Endothelial cell of umbilical vein (primary cell): ENCODE results near the gene ZER1. TPM values are rescaled to one million over a fixed set of nuclear protein-coding genes. Genes with fewer than 3 reads are reported as not detected.
A peak's percentile ranks its signal among the peaks of the same experiment; 100 is the strongest.
"Not testable (repeated sequence)": the region's sequence is repeated elsewhere in the genome, so short reads cannot be mapped to it uniquely, and the experiment has no call there.

Source experiments
- BruUV-seq: library from RNA; stranded (reverse); fragments of 400-500 nt; replicated peaks from 2 replicates; lab custom pipeline; 2021; lab: Mats Ljungman, UMichigan
- CTCF ChIA-PET: fragments of 300-600, 350-600 bp; sonication (Branson Sonifier 250); formaldehyde crosslinking; loops from one replicate; lab custom pipeline; 2021; ENCODE audit warnings: antibody characterized with exemption, inconsistent platforms; lab: Charles Lee
- POLR2A ChIA-PET: fragments of 300-600, 350-600 bp; sonication (Branson Sonifier 250); formaldehyde crosslinking; loops from one replicate; lab custom pipeline; 2021; ENCODE audit warnings: antibody characterized with exemption, inconsistent platforms; lab: Charles Lee
- DNase-seq: peaks from one replicate; pipeline ENCODE4 v3.0.0-alpha.2; 2011; ENCODE audit warnings: low read depth, low spot score
- FAIRE-seq: peaks from 2 replicates; lab custom pipeline; 2011; peaks lifted over from hg19 to GRCh38; lab: Jason Lieb, UNC
- H2AFZ ChIP-seq: 2 replicates; pipeline ENCODE4 v1.6.0; 2012; ENCODE audit warnings: low read depth, low read length, control low read depth, inconsistent platforms
- H3K27ac ChIP-seq: 2 replicates; pipeline ENCODE4 v1.5.1; 2011; ENCODE audit warnings: low read depth, mild to moderate bottlenecking, control low read depth, low read length, moderate library complexity; ENCODE audit not compliant: insufficient read depth
- H3K27me3 ChIP-seq, 2 experiments: 2 replicates each; pipeline versions ENCODE4 v1.6.0 to v1.6.1; 2011; ENCODE audit warnings: low read length in 2 of 2, mixed read lengths in 1 of 2; ENCODE audit not compliant: control insufficient read depth in 2 of 2, insufficient read depth in 2 of 2
- H3K36me3 ChIP-seq, 2 experiments: 2 replicates in 1 of 2; 3 replicates in 1 of 2; pipeline ENCODE4 v1.5.1; 2011; ENCODE audit warnings: low read length in 2 of 2, mild to moderate bottlenecking in 1 of 2, moderate library complexity in 1 of 2; ENCODE audit not compliant: control insufficient read depth in 2 of 2, insufficient read depth in 2 of 2; ENCODE audit errors: extremely low read depth in 1 of 2
- H3K4me1 ChIP-seq: 3 replicates; pipeline ENCODE4 v1.5.1; 2011; ENCODE audit warnings: mild to moderate bottlenecking, low read length; ENCODE audit not compliant: control insufficient read depth, insufficient read depth; ENCODE audit errors: extremely low read depth
- H3K4me2 ChIP-seq: 2 replicates; pipeline ENCODE4 v1.6.1; 2011; ENCODE audit warnings: low read length, control low read depth, mixed read lengths; ENCODE audit not compliant: insufficient read depth
- H3K4me3 ChIP-seq, 3 experiments: fragments of 200-600 bp in 1 of 3; sonication (generic), shearing (Covaris generic) in 1 of 3; replicated peaks in 1 of 3; 2 replicates each; pipeline ENCODE4 v1.5.1; 2011 to 2016; ENCODE audit warnings: control low read depth in 3 of 3, low read length in 3 of 3, mild to moderate bottlenecking in 2 of 3, inconsistent platforms in 1 of 3, low read depth in 1 of 3, moderate library complexity in 1 of 3; ENCODE audit not compliant: insufficient read depth in 1 of 3
- H3K79me2 ChIP-seq: 2 replicates; pipeline ENCODE4 v1.6.0; 2012; ENCODE audit warnings: low read length, inconsistent platforms; ENCODE audit not compliant: control insufficient read depth, insufficient read depth
- H3K9ac ChIP-seq: replicated peaks from 2 replicates; pipeline ENCODE3; 2011; ENCODE audit warnings: low read length, control low read depth; ENCODE audit not compliant: insufficient read depth; ENCODE audit errors: extremely low read depth
- H3K9me1 ChIP-seq: replicated peaks from 3 replicates; pipeline ENCODE4 v1.6.0; 2011; ENCODE audit warnings: mild to moderate bottlenecking, low read length; ENCODE audit not compliant: control insufficient read depth, insufficient read depth; ENCODE audit errors: extremely low read depth
- H3K9me3 ChIP-seq: replicated peaks from 2 replicates; pipeline ENCODE4 v1.5.1; 2012; ENCODE audit warnings: low read length, inconsistent platforms; ENCODE audit not compliant: control insufficient read depth, insufficient read depth
- H4K20me1 ChIP-seq: replicated peaks from 2 replicates; pipeline ENCODE3; 2011; ENCODE audit warnings: mild to moderate bottlenecking, low read length; ENCODE audit not compliant: control insufficient read depth, insufficient read depth; ENCODE audit errors: extremely low read depth
- CTCF ChIP-seq, 2 donors: IDR thresholded peaks; 1 replicate in 1 of 2; 2 replicates in 1 of 2; pipeline ENCODE4 v1.5.1; 2011; ENCODE audit warnings: low read length in 2 of 2, mild to moderate bottlenecking in 2 of 2, moderate library complexity in 2 of 2, control low read depth in 1 of 2, inconsistent platforms in 1 of 2, low read depth in 1 of 2; ENCODE audit not compliant: insufficient read depth in 1 of 2; ENCODE audit errors: extremely low read depth in 1 of 2
- EZH2 ChIP-seq: IDR thresholded peaks from 2 replicates; pipeline ENCODE4 v1.6.1; 2012; ENCODE audit warnings: borderline replicate concordance, low read depth, mild to moderate bottlenecking, moderate library complexity, low read length, inconsistent platforms; ENCODE audit not compliant: severe bottlenecking
- FOS ChIP-seq: IDR thresholded peaks from 2 replicates; pipeline ENCODE4 v1.6.1; 2011; ENCODE audit warnings: mild to moderate bottlenecking, low read length, moderate library complexity, borderline replicate concordance; ENCODE audit not compliant: insufficient read depth
- GATA2 ChIP-seq: IDR thresholded peaks from 2 replicates; pipeline ENCODE4 v1.7.0; 2011; ENCODE audit warnings: low read depth, mild to moderate bottlenecking, moderate library complexity, mixed read lengths, low read length; ENCODE audit not compliant: insufficient read length, insufficient read depth
- JUN ChIP-seq: IDR thresholded peaks from 2 replicates; pipeline ENCODE4 v1.6.1; 2011; ENCODE audit warnings: borderline replicate concordance, low read depth; ENCODE audit not compliant: insufficient read length, insufficient read depth
- MAX ChIP-seq: IDR thresholded peaks from 2 replicates; pipeline ENCODE4 v1.6.1; 2011; ENCODE audit not compliant: insufficient read depth, insufficient read length
- MYC ChIP-seq: IDR thresholded peaks from one replicate; pipeline ENCODE4 v1.6.1; 2011; ENCODE audit warnings: mild to moderate bottlenecking, low read depth, low read length
- POLR2A ChIP-seq: IDR thresholded peaks from 2 replicates; pipeline ENCODE4 v1.6.1; 2012; ENCODE audit warnings: low read depth, mild to moderate bottlenecking, control low read depth, low read length
- POLR2AphosphoS5 ChIP-seq: IDR thresholded peaks from 2 replicates; pipeline ENCODE4 v1.6.1; 2012; ENCODE audit warnings: low read depth, mild to moderate bottlenecking, control low read depth, low read length, moderate library complexity; ENCODE audit not compliant: insufficient read depth
- dilution Hi-C: fragments of 300-500 bp; cut with MboI; formaldehyde crosslinking; loops from one replicate; pipeline ENCODE4 v1.15.0; 2019; ENCODE audit warnings: low sequenced_read_pairs; ENCODE audit not compliant: extremely low pct_ligation_motif_present
- intact Hi-C: fragments of 100-400 bp; cut with micrococcal nuclease; formaldehyde crosslinking; loops from one replicate; pipeline ENCODE4 v1.10.0; 2022
- polyA plus RNA-seq, 4 experiments: library from polyadenylated mRNA; depleted of rRNA in 3 of 4; stranded (reverse) in 3 of 4; unstranded in 1 of 4; fragments of >200 nt; gene quantifications; 2 replicates each; pipeline versions ENCODE4 v1.2.1 to v1.2.3, GENCODE V29; 2011 to 2012; ENCODE audit warnings: missing spikeins in 1 of 4
- total RNA-seq: library from RNA; stranded (reverse); gene quantifications from 2 replicates; pipeline ENCODE4 v1.2.3, GENCODE V29; 2021

ZER1 gene
- total and polyA plus RNA-seq, 2 donors (not counting 3 experiments of a cell fraction or from before 2014, with no cell fraction given) = 23.0 to 29.9 TPM

DNA sequence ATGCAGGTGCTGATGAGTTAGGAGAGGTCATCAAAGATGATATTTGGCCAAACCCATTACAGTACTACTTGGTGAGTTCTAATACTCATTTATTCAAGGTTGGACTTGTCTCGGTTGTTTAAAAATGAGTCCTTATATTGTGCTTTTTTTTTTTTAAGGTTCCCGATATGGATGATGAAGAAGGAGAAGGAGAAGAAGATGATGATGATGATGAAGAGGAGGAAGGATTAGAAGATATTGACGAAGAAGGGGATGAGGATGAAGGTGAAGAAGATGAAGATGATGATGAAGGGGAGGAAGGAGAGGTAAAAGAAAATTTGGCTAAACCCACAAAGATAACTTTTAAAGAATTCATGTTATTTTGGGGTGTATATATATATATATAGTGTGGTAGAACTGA is 78.0 kb downstream of the ZER1 start:
- H3K27ac ChIP-seq, H3K27me3 ChIP-seq, dilution Hi-C loops, H2AFZ ChIP-seq, H4K20me1 ChIP-seq, H3K9ac ChIP-seq, intact Hi-C loops, POLR2A ChIA-PET, FAIRE-seq, BruUV-seq, DNase-seq, H3K4me1 ChIP-seq, H3K4me3 ChIP-seq, H3K9me3 ChIP-seq, H3K9me1 ChIP-seq, H3K4me2 ChIP-seq: not testable (repeated sequence)
- Histone ChIP-seq H3K79me2 (peaks cover 50% of the 10 kb centered on the region), H3K36me3 (peaks cover 19 to 32% of the 10 kb centered on the region in 2 experiments)
- CTCF ChIA-PET = interaction anchor here (1.8 to 2.1 kb wide), 2 partner anchors 9 to 58 kb away, joined by 5 to 12 read pairs; partner anchors contain the start of gene PKN3

GRCh38 chr9:128690684-128691034 is 81.1 kb downstream of the ZER1 start:
- peak overlapping the region; percentile 81 for H3K9ac ChIP-seq
- ChIA-PET CTCF (interaction anchor here (1.7 to 2.0 kb wide), 2 partner anchors 11 to 12 kb away, joined by 6 to 8 read pairs; partner anchors contain the start of gene PKN3), POLR2A (no interaction called here)
- DNase-seq = no peak
- H3K9me3 ChIP-seq = no peaks in the 10 kb centered on the region
- no TSS peak for BruUV-seq
- H3K27me3 ChIP-seq = no peaks in the 10 kb centered on the region
- H3K4me3 ChIP-seq = peak overlapping the region; percentile 50 to 79 (median 78)
- peaks cover 17 to 22% of the 10 kb centered on the region in 2 experiments for H3K36me3 ChIP-seq
- H3K4me1 ChIP-seq = peaks cover 12% of the 10 kb centered on the region
- H2AFZ ChIP-seq = no peak overlapping the region
- intact Hi-C loops (no loop called here), dilution Hi-C loops (no loop called here)
- H3K79me2 ChIP-seq = peaks cover 48% of the 10 kb centered on the region
- H3K4me2 ChIP-seq = peak overlapping the region; percentile 95
- peak overlapping the region; percentile 39 for H3K27ac ChIP-seq
- no peak for FAIRE-seq
- TF ChIP-seq JUN (no peak), EZH2 (no peak), MYC (no peak), GATA2 (no peak), CTCF (IDR thresholded peaks at IDR 0.05; ENCODE audit: extremely low read depth in 1 of 2, insufficient read depth in 1 of 2, low read depth in 1 of 2, low read length in 2 of 2) (no peak), POLR2A (no peak), FOS (no peak), POLR2AphosphoS5 (no peak), MAX (no peak)
- H4K20me1 ChIP-seq = peaks cover 5% of the 10 kb centered on the region
- H3K9me1 ChIP-seq = no peaks in the 10 kb centered on the region
